Mesenchymal stem cell (in vitro differentiated cells and primary cell): ENCODE measurements around the gene NXPH2. TPM values are rescaled to one million over a fixed set of nuclear protein-coding genes. Genes with fewer than 3 reads are reported as not detected.

Experiments used
- DNase-seq: peaks from one replicate; pipeline ENCODE4 v3.0.0-alpha.2; 2013
- H2AFZ ChIP-seq: one replicate; pipeline ENCODE4 v1.6.1; 2013; ENCODE audit warnings: low read depth, mild to moderate bottlenecking, control low read depth, inconsistent platforms, low read length, moderate library complexity
- H2AK5ac ChIP-seq: 2 replicates; pipeline ENCODE4 v1.6.1; 2013; ENCODE audit warnings: low read length, moderate library complexity, mild to moderate bottlenecking, inconsistent platforms; ENCODE audit not compliant: severe bottlenecking
- H2BK120ac ChIP-seq: one replicate; pipeline ENCODE4 v1.6.1; 2013; ENCODE audit warnings: low read depth, mild to moderate bottlenecking, inconsistent platforms, low read length, moderate library complexity
- H2BK12ac ChIP-seq, 2 experiments: one replicate each; pipeline ENCODE4 v1.6.1; 2013; ENCODE audit warnings: inconsistent platforms in 2 of 2, low read length in 2 of 2, mild to moderate bottlenecking in 2 of 2, moderate library complexity in 2 of 2, control low read depth in 1 of 2
- H2BK15ac ChIP-seq: one replicate; pipeline ENCODE4 v1.6.1; 2013; ENCODE audit warnings: mild to moderate bottlenecking, low read depth, inconsistent platforms; ENCODE audit not compliant: poor library complexity, severe bottlenecking
- H2BK5ac ChIP-seq: 2 replicates; pipeline ENCODE4 v1.6.1; 2013; ENCODE audit warnings: low read depth, mild to moderate bottlenecking, low read length, control low read depth, inconsistent platforms; ENCODE audit not compliant: poor library complexity, severe bottlenecking
- H3K14ac ChIP-seq, 2 experiments: one replicate each; pipeline ENCODE4 v1.6.1; 2013; ENCODE audit warnings: inconsistent platforms in 2 of 2, low read length in 2 of 2, control low read depth in 1 of 2, mild to moderate bottlenecking in 1 of 2, moderate library complexity in 1 of 2
- H3K18ac ChIP-seq, 2 experiments: one replicate each; pipeline ENCODE4 v1.6.1; 2013; ENCODE audit warnings: inconsistent platforms in 2 of 2, low read length in 2 of 2, control low read depth in 1 of 2, low read depth in 1 of 2, mild to moderate bottlenecking in 1 of 2
- H3K23ac ChIP-seq, 2 experiments: one replicate each; pipeline ENCODE4 v1.6.1; 2013; ENCODE audit warnings: inconsistent platforms in 2 of 2, low read length in 2 of 2, mild to moderate bottlenecking in 2 of 2, moderate library complexity in 2 of 2, control low read depth in 1 of 2
- H3K27ac ChIP-seq: 2 replicates; pipeline ENCODE4 v1.5.1; 2013; ENCODE audit warnings: mild to moderate bottlenecking, moderate library complexity, low read length, control low read depth, inconsistent platforms; ENCODE audit not compliant: poor library complexity, severe bottlenecking
- H3K27me3 ChIP-seq, 2 experiments: 2 replicates each; pipeline versions ENCODE4 v1.6.1 to v1.7.0; 2013; ENCODE audit warnings: low read length in 2 of 2, mild to moderate bottlenecking in 2 of 2, moderate library complexity in 2 of 2, control low read depth in 1 of 2, inconsistent platforms in 1 of 2; ENCODE audit not compliant: control insufficient read depth in 1 of 2, insufficient read depth in 1 of 2
- H3K36me3 ChIP-seq, 2 experiments: 2 replicates each; pipeline versions ENCODE4 v1.6.1 to v1.7.0; 2013; ENCODE audit warnings: low read length in 2 of 2, control low read depth in 1 of 2, inconsistent platforms in 1 of 2, low read depth in 1 of 2, mild to moderate bottlenecking in 1 of 2; ENCODE audit not compliant: insufficient read depth in 2 of 2, control insufficient read depth in 1 of 2
- H3K4ac ChIP-seq, 2 experiments: one replicate each; pipeline ENCODE4 v1.6.1; 2013; ENCODE audit warnings: inconsistent platforms in 2 of 2, low read length in 2 of 2, mild to moderate bottlenecking in 2 of 2, moderate library complexity in 2 of 2, control low read depth in 1 of 2, low read depth in 1 of 2
- H3K4me1 ChIP-seq: 2 replicates; pipeline ENCODE4 v1.6.1; 2013; ENCODE audit warnings: low read depth, low read length, control low read depth; ENCODE audit not compliant: control insufficient read depth, insufficient read depth
- H3K4me2 ChIP-seq: 2 replicates; pipeline ENCODE4 v1.6.1; 2013; ENCODE audit warnings: low read length, mild to moderate bottlenecking, inconsistent platforms; ENCODE audit not compliant: poor library complexity, severe bottlenecking
- H3K4me3 ChIP-seq, 2 experiments: 2 replicates each; pipeline versions ENCODE4 v1.5.1 to v1.7.0; 2013; ENCODE audit warnings: low read length in 2 of 2, mild to moderate bottlenecking in 2 of 2, control low read depth in 1 of 2, low read depth in 1 of 2; ENCODE audit not compliant: insufficient read depth in 1 of 2
- H3K79me1 ChIP-seq: replicated peaks from 2 replicates; pipeline ENCODE4 v1.6.1; 2013; ENCODE audit warnings: mild to moderate bottlenecking, control low read depth, low read length, inconsistent platforms; ENCODE audit not compliant: poor library complexity, severe bottlenecking
- H3K9ac ChIP-seq: 2 replicates; pipeline ENCODE4 v1.7.0; 2013; ENCODE audit warnings: mild to moderate bottlenecking, low read length, moderate library complexity
- H3K9me3 ChIP-seq: 2 replicates; pipeline ENCODE4 v1.7.0; 2013; ENCODE audit warnings: mild to moderate bottlenecking, low read length; ENCODE audit not compliant: control insufficient read depth
- H4K8ac ChIP-seq: one replicate; pipeline ENCODE4 v1.6.1; 2013; ENCODE audit warnings: inconsistent platforms, mild to moderate bottlenecking, low read length, moderate library complexity
- H4K91ac ChIP-seq: one replicate; pipeline ENCODE4 v1.6.1; 2013; ENCODE audit warnings: mild to moderate bottlenecking, low read length, inconsistent platforms
- WGBS: methylation state at CpG from one replicate; pipeline ENCODE4 v1.1.7; 2013; ENCODE audit warnings: mixed read lengths; 5-methylcytosine and 5-hydroxymethylcytosine counted together
- polyA plus RNA-seq, 2 experiments: library from polyadenylated mRNA; stranded (reverse); fragments of 200-250 nt; gene quantifications; one replicate each; pipeline ENCODE4 v1.2.3, GENCODE V29; 2013

NXPH2 gene
- polyA plus RNA-seq (2013, experiment 1 of 2): not detected
- 0.10 TPM for polyA plus RNA-seq (2013, experiment 2 of 2)

DNA sequence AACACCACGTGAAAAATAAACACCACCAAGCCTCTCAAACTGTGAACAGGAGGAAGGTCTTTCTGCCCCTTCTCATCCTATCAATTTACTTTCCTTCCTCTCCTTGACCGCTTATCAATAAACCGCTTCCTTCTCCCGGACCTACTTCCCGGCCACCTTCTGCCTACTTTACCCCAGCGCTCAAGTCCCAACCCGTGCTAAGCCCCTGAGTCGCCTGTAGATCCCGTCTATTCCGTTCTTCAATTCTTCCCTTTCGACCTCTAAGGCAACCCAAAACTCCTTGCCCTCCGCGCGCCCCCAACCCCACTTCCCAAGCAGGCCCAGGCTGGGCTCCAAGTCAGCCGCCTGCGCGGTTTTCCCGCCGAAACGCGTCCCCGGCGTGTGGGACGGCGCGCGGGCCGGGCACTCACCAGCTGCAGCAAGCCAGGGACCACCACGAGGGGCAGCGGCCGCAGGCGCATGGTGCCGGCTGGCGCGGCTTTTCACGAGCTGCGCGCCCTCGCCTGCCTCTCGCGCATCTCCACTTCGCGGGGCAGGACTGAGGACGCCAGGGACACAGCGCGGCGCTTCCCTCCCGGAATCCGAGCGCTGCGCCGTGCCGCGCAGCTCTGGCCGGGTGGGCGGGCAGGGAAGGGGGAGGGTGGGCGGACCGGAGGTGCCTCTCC is at the start of gene NXPH2:
TSS of gene NXPH2 (minus strand) at position 610 of the 665 bp plus-strand sequence. CDS start at position 461, 149 bp downstream.
- DNase-seq: peak; percentile 14
- Histone ChIP-seq H3K18ac (peak within 1 kb of the TSS; percentile 21 to 66), H2AFZ (no peak within 1 kb of the TSS), H3K9me3 (no peaks in the 10 kb centered on the region), H3K36me3 (no peaks in the 10 kb centered on the region), H3K4ac (no peak within 1 kb of the TSS), H2BK15ac (no peak within 1 kb of the TSS), H3K4me3 (peak within 1 kb of the TSS; percentile 61 to 70), H2BK12ac (no peak within 1 kb of the TSS), H3K4me1 (peaks cover 18% of the 10 kb centered on the region), H3K14ac (peak within 1 kb of the TSS in 1 of 2 experiments; percentile 55), H2AK5ac (no peak within 1 kb of the TSS), H3K4me2 (peak within 1 kb of the TSS; percentile 97), H2BK5ac (no peak within 1 kb of the TSS), H4K91ac (no peak within 1 kb of the TSS), H3K9ac (no peak within 1 kb of the TSS), H3K79me1 (no peaks in the 10 kb centered on the region), H3K27ac (no peak within 1 kb of the TSS), H2BK120ac (no peak within 1 kb of the TSS), H4K8ac (peak within 1 kb of the TSS; percentile 23), H3K27me3 (peaks cover 40 to 48% of the 10 kb centered on the region in 2 experiments), H3K23ac (no peak within 1 kb of the TSS)
- under 1% methylated on average over 51 of the region's 58 CpGs for WGBS

GRCh38 chr2:138829326-138829919 is 49.2 kb upstream of the NXPH2 start:
- Histone ChIP-seq H3K18ac (no peak overlapping the region), H3K4me1 (no peaks in the 10 kb centered on the region), H3K27ac (no peak overlapping the region), H2BK12ac (no peak overlapping the region), H3K23ac (no peak overlapping the region), H2BK120ac (no peak overlapping the region), H4K91ac (no peak overlapping the region), H2BK15ac (no peak overlapping the region), H3K4ac (no peak overlapping the region), H3K79me1 (no peaks in the 10 kb centered on the region), H3K36me3 (no peaks in the 10 kb centered on the region), H2AK5ac (no peak overlapping the region), H3K14ac (no peak overlapping the region), H3K9ac (no peak overlapping the region), H3K27me3 (no peaks in the 10 kb centered on the region), H2AFZ (no peak overlapping the region), H4K8ac (no peak overlapping the region), H2BK5ac (no peak overlapping the region), H3K4me3 (no peak overlapping the region), H3K4me2 (no peak overlapping the region), H3K9me3 (no peaks in the 10 kb centered on the region)
- 41% methylated on average over 3 of the region's 3 CpGs for whole genome bisulfite sequencing
- peak; percentile 40 for DNase-seq

DNA sequence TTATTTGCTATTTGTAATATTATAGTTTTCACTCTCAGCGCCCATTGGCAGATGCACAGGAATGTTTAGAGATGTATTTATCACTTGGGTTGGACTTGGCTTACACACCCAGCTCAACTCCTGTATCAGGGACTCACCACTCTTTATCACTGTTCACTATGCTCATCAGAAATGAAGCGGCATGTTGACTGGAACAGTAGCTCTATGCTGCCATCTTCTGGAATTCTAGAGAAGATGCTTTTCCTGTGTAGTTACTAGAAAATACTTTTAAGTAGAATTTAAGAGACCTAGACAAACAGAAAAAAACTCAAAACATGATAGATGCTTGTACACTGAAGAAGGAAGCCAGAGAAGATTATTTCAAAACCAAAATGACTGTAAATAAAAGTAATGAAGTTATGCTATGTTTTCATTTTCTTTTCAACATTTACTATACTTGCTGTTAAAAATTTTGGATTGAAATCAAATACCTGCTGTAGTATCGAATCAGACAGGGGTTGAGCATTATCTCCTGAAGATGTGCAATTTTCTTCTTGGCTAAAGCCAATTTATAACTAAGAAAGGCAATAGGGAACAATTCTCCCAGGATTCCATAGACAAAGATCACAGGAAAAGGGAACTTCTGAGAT is 47.4 kb upstream of the NXPH2 start:
- H3K23ac ChIP-seq: no peak overlapping the region
- no peaks in the 10 kb centered on the region for H3K4me1 ChIP-seq
- no peak overlapping the region for H2BK15ac ChIP-seq
- no peak overlapping the region for H2AK5ac ChIP-seq
- H2BK12ac ChIP-seq: no peak overlapping the region
- no peaks in the 10 kb centered on the region for H3K36me3 ChIP-seq
- DNase-seq: peak; percentile 74
- no peak overlapping the region for H2BK5ac ChIP-seq
- H4K8ac ChIP-seq: no peak overlapping the region
- H3K27me3 ChIP-seq: no peaks in the 10 kb centered on the region
- 0% methylated on average over 1 of the region's 3 CpGs for WGBS
- H3K9me3 ChIP-seq: no peaks in the 10 kb centered on the region
- no peak overlapping the region for H3K4ac ChIP-seq
- H3K4me3 ChIP-seq: no peak overlapping the region
- no peaks in the 10 kb centered on the region for H3K79me1 ChIP-seq
- no peak overlapping the region for H2BK120ac ChIP-seq
- no peak overlapping the region for H3K27ac ChIP-seq
- no peak overlapping the region for H2AFZ ChIP-seq
- no peak overlapping the region for H4K91ac ChIP-seq
- no peak overlapping the region for H3K4me2 ChIP-seq
- H3K14ac ChIP-seq: no peak overlapping the region
- H3K18ac ChIP-seq: no peak overlapping the region
- no peak overlapping the region for H3K9ac ChIP-seq

GRCh38 chr2:138823666-138824065 is 43.5 kb upstream of the NXPH2 start:
- no peak overlapping the region for H2AFZ ChIP-seq
- no peaks in the 10 kb centered on the region for H3K9me3 ChIP-seq
- H3K79me1 ChIP-seq: no peaks in the 10 kb centered on the region
- H3K18ac ChIP-seq: no peak overlapping the region
- no peak overlapping the region for H2BK120ac ChIP-seq
- H3K4me2 ChIP-seq: no peak overlapping the region
- H4K91ac ChIP-seq: no peak overlapping the region
- H3K27me3 ChIP-seq: peaks cover 0 to 2% of the 10 kb centered on the region in 2 experiments
- H4K8ac ChIP-seq: no peak overlapping the region
- no peak overlapping the region for H2AK5ac ChIP-seq
- H3K14ac ChIP-seq: no peak overlapping the region
- no peak overlapping the region for H3K4me3 ChIP-seq
- no peak overlapping the region for H3K23ac ChIP-seq
- DNase-seq: no peak
- no peak overlapping the region for H2BK5ac ChIP-seq
- no peaks in the 10 kb centered on the region for H3K36me3 ChIP-seq
- H3K27ac ChIP-seq: no peak overlapping the region
- H2BK12ac ChIP-seq: no peak overlapping the region
- H2BK15ac ChIP-seq: no peak overlapping the region
- 39% methylated on average over 2 of the region's 2 CpGs for WGBS
- H3K4ac ChIP-seq: no peak overlapping the region
- no peak overlapping the region for H3K9ac ChIP-seq
- no peaks in the 10 kb centered on the region for H3K4me1 ChIP-seq
